Embryonic facial prominence (tissue), 1 donor: ENCODE data around the gene MDC1.
"Not testable (repeated sequence)": the region's sequence is repeated elsewhere in the genome, so short reads cannot be mapped to it uniquely, and the experiment has no call there.

Source experiments
- DNase-seq: peaks from one replicate; pipeline ENCODE4 v3.0.0-alpha.2; 2016; ENCODE audit errors: extremely low spot score

MDC1 gene

GRCh38 chr6:30725713-30726505, 8.8 kb upstream of the MDC1 start:
- DNase-seq = no peak

DNA sequence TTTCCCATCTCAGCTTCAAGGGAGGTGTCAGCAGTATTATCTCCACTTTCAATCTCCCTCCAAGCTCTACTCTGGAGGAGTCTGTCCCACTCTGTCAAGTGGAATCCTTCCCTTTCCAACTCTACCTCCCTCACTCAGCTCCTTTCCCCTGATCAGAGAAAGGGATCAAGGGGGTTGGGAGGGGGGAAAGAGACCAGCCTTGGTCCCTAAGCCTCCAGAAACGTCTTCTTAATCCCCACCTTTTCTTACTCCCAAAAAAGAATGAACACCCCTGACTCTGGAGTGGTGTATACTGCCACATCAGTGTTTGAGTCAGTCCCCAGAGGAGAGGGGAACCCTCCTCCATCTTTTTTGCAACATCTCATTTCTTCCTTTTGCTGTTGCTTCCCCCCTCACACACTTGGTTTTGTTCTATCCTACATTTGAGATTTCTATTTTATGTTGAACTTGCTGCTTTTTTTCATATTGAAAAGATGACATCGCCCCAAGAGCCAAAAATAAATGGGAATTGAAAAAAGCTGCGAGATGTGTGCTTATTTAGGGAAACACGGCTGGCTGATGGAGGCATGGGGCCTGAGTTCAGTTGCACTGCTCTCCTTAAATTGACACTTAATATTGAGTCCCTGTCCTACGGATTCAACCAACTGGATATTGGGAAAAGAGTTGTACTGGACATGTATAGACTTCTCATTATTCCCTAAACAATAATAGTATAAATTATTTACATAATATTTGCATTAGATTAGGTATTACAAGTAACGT, 8.0 kb upstream of the MDC1 start:
- DNase-seq = no peak

DNA sequence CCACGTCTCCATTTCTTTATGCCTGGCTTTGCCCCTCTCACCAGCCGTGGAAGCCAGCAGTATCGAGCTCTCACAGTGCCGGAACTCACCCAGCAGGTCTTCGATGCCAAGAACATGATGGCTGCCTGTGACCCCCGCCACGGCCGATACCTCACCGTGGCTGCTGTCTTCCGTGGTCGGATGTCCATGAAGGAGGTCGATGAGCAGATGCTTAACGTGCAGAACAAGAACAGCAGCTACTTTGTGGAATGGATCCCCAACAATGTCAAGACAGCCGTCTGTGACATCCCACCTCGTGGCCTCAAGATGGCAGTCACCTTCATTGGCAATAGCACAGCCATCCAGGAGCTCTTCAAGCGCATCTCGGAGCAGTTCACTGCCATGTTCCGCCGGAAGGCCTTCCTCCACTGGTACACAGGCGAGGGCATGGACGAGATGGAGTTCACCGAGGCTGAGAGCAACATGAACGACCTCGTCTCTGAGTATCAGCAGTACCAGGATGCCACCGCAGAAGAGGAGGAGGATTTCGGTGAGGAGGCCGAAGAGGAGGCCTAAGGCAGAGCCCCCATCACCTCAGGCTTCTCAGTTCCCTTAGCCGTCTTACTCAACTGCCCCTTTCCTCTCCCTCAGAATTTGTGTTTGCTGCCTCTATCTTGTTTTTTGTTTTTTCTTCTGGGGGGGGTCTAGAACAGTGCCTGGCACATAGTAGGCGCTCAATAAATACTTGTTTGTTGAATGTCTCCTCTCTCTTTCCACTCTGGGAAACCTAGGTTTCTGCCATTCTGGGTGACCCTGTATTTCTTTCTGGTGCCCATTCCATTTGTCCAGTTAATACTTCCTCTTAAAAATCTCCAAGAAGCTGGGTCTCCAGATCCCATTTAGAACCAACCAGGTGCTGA, 7.0 kb upstream of the MDC1 start:
- not testable (repeated sequence) for DNase-seq

DNA sequence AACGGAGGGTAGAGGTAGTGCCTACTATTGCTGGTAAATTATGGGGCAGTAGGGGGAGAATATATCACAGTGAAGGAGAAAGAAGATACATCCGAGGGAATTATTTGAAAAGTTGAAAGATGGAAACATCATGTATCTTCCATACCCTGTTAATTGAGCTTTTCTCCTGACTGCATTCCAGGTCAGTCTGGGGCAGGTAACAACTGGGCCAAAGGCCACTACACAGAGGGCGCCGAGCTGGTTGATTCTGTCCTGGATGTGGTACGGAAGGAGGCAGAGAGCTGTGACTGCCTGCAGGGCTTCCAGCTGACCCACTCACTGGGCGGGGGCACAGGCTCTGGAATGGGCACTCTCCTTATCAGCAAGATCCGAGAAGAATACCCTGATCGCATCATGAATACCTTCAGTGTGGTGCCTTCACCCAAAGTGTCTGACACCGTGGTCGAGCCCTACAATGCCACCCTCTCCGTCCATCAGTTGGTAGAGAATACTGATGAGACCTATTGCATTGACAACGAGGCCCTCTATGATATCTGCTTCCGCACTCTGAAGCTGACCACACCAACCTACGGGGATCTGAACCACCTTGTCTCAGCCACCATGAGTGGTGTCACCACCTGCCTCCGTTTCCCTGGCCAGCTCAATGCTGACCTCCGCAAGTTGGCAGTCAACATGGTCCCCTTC, 6.2 kb upstream of the MDC1 start:
- DNase-seq = not testable (repeated sequence)

DNA sequence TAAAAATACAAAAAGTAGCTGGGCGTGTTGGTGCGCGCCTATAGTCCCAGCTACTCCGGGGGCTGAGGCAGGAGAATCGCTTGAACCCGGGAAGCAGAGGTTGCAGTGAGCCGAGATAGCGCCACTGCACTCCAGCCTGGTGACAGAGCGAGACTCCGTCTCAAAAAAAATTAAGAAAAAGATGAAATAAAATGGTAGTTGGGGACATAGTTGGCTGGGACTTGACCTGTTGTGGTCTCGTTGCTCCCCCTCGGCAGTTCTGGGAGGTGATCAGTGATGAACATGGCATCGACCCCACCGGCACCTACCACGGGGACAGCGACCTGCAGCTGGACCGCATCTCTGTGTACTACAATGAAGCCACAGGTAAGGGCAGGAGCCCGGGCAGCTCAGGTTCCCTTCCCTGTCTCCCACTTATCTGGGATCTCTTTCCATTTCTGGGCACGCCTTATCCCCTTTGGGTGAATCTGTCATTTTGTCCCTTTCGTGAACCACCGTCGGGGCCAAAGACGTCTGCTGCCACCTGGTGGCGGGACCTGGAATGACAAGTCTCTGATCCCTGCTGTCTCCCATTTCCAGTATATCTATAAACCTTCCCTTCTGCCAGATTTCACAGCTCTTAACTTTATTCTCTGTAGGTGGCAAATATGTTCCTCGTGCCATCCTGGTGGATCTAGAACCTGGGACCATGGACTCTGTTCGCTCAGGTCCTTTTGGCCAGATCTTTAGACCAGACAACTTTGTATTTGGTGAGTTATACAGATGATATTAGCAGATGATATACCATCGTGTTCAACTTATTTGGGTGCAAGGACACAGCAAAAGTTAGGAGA, 5.4 kb upstream of the MDC1 start:
- no peak for DNase-seq

- not testable (repeated sequence) for DNase-seq
Observed at GRCh38 chr6:30722025-30722279, 4.9 kb upstream of the MDC1 start.

GRCh38 chr6:30721198-30722024, 4.3 kb upstream of the MDC1 start:
- peak; percentile 87 for DNase-seq

GRCh38 chr6:30720738-30721197, 3.7 kb upstream of the MDC1 start:
- no peak for DNase-seq

- peak; percentile 97 for DNase-seq
Observed at GRCh38 chr6:30719791-30720737, 3.0 kb upstream of the MDC1 start, which contains the start of gene TUBB. TUBB (plus strand) TSS chr6:30720352; CDS start chr6:30720507, 155 bp downstream.

DNA sequence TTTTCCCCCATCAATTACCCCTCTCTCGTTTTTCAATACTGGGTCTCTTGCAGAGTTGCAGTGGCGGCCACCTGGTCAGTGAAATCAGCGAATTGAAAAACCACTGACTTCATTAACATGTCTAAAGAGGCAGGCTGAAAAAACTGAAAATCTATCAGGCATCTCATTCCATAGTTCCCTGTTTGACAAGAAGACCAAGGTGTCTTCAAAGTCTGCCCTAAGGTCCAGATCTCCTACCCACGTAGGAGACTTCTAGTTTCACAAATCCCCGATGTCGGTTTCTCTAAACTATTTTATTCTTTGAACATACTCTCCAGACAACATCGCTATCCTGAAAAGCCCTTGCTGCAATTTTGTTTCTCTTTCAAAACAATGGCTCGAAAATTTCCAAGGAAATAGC, 2.3 kb upstream of the MDC1 start:
- no peak for DNase-seq

- not testable (repeated sequence) for DNase-seq
Observed at GRCh38 chr6:30717845-30718720, 1.0 kb upstream of the MDC1 start.

GRCh38 chr6:30716879-30717128, 277 bp downstream of the MDC1 start:
- DNase-seq = no peak

DNA sequence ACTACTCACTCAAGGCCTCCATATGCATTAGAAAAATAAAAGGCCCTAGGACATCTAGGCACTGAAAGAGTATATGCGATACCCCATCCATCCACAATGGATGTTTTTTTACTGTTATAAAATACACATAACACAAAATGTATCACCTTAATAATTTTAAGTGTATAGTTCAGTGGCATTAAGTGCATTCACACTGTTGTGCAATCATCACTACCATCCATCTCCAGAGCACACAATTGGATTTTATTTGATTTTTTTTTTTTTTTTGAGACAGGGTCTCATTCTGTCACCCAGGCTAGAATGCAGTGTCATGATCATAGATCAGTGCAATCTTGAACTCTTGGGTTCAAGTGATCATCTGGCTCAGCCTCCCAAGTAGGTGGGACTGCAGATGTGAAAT, 2.8 kb downstream of the MDC1 start:
- DNase-seq = no peak

- DNase-seq = no peak
Observed at GRCh38 chr6:30712441-30712945, 4.6 kb downstream of the MDC1 start.

DNA sequence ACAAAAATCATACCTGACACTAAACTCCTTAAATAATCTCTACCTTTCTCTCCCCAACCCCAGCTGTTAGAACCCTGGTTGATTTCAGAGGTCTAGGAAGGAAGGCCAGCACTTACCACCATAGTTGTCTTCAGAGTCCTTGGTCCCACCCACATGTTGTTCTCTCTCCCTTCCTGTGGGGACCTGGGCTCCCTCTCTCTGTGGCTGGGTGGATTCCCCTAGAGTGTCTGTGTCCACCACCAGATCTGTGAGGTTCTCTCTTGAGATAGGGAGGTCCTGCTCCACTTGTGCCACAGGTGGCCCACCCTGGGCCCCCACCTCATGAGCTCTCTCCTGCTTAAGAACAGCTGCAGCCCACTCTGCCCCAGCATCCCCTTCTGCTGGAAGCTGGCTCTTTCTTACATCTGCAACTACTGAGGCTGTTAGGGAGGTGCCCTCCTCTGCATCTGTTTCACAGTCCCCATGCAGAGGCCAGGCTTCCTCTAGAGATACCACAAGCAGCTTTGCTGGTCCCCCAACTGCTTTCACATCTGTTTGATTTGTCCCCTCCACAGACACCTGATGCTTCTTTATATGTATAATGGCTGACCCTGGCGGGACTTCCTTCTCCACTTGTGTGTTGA, 5.2 kb downstream of the MDC1 start:
- no peak for DNase-seq

DNA sequence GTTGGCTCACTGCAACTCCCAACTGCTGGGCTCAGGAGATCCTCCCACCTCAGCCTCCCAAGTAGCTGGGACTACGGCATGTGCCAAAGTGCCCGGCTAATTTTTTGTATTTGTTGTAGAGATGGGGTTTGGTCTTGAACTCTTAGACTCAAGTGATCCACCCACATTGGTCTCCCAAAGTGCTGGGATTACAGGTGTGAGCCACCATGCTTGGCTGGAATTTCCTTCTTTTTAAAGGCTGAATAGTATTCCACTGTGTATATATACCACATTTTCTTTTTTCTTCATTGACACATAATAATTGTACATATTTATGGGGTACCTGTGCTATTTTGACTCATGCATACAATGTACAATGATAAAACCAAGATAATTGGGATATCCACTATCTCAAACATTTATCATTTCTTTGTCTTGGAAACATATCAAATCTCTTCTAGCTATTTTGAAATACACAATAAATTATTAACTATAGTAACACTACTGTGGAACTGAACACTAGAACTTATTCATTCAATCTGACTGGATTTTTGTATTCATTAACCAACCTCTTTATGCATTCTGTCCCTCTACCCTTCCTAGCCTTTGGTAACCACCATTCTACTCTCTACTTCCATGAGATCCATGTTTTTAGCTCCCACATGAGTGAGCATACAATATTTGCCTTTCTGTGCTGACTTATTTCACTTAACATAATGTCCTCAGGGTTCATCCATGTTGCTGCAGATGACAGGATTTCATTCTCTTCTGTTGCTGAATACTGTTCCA, 7.8 kb downstream of the MDC1 start:
- DNase-seq = no peak
